ENCODE measurements around the gene RPL15.

DNA sequence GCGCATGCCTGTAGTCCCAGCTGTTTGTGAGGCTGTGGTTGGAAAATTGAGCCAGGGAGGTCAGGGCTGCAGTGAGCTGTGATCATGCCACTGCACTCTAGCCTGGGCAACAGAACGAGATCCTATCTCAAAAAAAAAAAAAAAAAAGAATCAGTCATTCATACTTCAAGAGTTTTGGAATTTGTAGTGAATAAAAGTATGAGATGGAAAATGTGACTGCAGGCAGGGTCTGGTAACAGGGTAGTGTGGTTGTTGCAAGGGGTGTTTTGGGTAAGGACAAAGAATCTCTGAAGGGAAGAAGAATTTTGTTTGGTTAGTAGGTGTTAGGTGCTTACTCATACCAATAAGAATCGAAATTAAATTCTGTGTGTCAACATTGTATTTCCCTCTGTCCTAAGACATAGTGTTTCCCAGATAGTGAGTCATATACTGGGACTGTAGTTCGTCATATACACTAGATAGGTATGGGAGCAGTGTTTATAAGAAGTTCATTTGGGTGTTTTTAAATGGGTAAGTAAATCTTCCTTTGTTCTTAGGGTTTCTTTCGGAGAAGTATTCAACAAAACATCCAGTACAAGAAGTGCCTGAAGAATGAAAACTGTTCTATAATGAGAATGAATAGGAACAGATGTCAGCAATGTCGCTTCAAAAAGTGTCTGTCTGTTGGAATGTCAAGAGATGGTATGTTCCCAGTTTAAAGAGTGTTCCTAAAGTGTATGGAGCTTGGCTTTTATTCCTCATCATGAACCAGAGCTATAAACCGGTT is 42.4 kb downstream of the RPL15 start:
- TF ChIP-seq, protein P1, sequence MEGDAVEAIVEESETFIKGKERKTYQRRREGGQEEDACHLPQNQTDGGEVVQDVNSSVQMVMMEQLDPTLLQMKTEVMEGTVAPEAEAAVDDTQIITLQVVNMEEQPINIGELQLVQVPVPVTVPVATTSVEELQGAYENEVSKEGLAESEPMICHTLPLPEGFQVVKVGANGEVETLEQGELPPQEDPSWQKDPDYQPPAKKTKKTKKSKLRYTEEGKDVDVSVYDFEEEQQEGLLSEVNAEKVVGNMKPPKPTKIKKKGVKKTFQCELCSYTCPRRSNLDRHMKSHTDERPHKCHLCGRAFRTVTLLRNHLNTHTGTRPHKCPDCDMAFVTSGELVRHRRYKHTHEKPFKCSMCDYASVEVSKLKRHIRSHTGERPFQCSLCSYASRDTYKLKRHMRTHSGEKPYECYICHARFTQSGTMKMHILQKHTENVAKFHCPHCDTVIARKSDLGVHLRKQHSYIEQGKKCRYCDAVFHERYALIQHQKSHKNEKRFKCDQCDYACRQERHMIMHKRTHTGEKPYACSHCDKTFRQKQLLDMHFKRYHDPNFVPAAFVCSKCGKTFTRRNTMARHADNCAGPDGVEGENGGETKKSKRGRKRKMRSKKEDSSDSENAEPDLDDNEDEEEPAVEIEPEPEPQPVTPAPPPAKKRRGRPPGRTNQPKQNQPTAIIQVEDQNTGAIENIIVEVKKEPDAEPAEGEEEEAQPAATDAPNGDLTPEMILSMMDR (IDR thresholded peaks at IDR 0.05), result no peak
- TF ChIP-seq POLR2A (IDR thresholded peaks at IDR 0.05), result no peak
